HepG2 (cell line): Measurements from ENCODE around the gene CDC27. TPM values are rescaled to one million over a fixed set of nuclear protein-coding genes. Genes with fewer than 3 reads are reported as not detected.

Experiments
- HNRNPL ChIP-seq: fragments of 200-400 bp; formaldehyde crosslinking; IDR thresholded peaks from 2 replicates; pipeline ENCODE4 v1.6.1; 2017; ENCODE audit warnings: mild to moderate bottlenecking, low read depth, low read length
- KMT2A ChIP-seq: sonication (generic); formaldehyde crosslinking; IDR thresholded peaks from 2 replicates; pipeline ENCODE4 v1.4.0; 2020; ENCODE audit warnings: missing genetic modification reagents
- MTF2 ChIP-seq: sonication (generic); formaldehyde crosslinking; IDR thresholded peaks from 2 replicates; pipeline ENCODE4 v1.5.0; 2020; ENCODE audit warnings: missing genetic modification reagents, borderline replicate concordance
- SIN3A ChIP-seq: IDR thresholded peaks from 2 replicates; pipeline ENCODE4 v1.6.1; 2011; ENCODE audit warnings: low read depth, mild to moderate bottlenecking, control low read depth, low read length, borderline replicate concordance
- SIX1 ChIP-seq: sonication (generic); formaldehyde crosslinking; IDR thresholded peaks from 2 replicates; pipeline ENCODE4 v1.4.0; 2020; ENCODE audit warnings: missing genetic modification reagents, borderline replicate concordance
- SOX13 ChIP-seq, 3 experiments: fragments of 450-650 bp in 1 of 3; sonication (generic) in 1 of 3; formaldehyde crosslinking in 1 of 3; IDR thresholded peaks in 2 of 3; conservative IDR thresholded peaks in 1 of 3; 2 replicates each; pipeline versions ENCODE4 v1.5.0 to v1.6.1; 2016 to 2020; ENCODE audit warnings: antibody characterized with exemption in 1 of 3, mild to moderate bottlenecking in 1 of 3, missing compliant biosample characterization in 1 of 3, missing genetic modification reagents in 1 of 3, moderate library complexity in 1 of 3
- ZNF652 ChIP-seq: IDR thresholded peaks from 2 replicates; pipeline ENCODE4 v1.6.1; 2016; ENCODE audit warnings: low read depth, borderline replicate concordance
- polyA plus RNA-seq, 8 experiments: library from polyadenylated mRNA; depleted of rRNA in 3 of 8; stranded (reverse) in 7 of 8; unstranded in 1 of 8; fragments of >200 nt; fragmentation: Illumina TruSeq in 4 of 8; extraction: Trizol in 4 of 8; gene quantifications; 2 replicates each; pipeline versions ENCODE4 v1.2.1 to v1.2.3, GENCODE V29; 2011 to 2016; ENCODE audit warnings: low read depth in 4 of 8, missing spikeins in 1 of 8, mixed read lengths in 1 of 8; ENCODE audit not compliant: insufficient read depth in 1 of 8
- total RNA-seq, 5 experiments: library from RNA; depleted of rRNA; stranded (reverse); fragments of >200 nt; fragmentation: Illumina TruSeq; extraction: Trizol; gene quantifications; 2 replicates each; pipeline ENCODE4 v1.2.3, GENCODE V29; 2016; ENCODE audit warnings: low read depth in 1 of 5
- TF ChIP-seq, protein P1 (sequence below): sonication (generic); formaldehyde crosslinking; IDR thresholded peaks from 2 replicates; pipeline ENCODE4 v1.5.1; 2020; ENCODE audit warnings: mild to moderate bottlenecking, missing genetic modification reagents
- TF ChIP-seq, protein P2 (sequence below): sonication (generic); formaldehyde crosslinking; IDR thresholded peaks from 2 replicates; pipeline ENCODE4 v1.4.0; 2020; ENCODE audit warnings: missing genetic modification reagents
- TF ChIP-seq, protein P3 (sequence below): sonication (generic); IDR thresholded peaks from 2 replicates; pipeline ENCODE4 v1.6.1; 2016; ENCODE audit warnings: low read depth, borderline replicate concordance
- TF ChIP-seq, protein P4 (sequence below): sonication (generic); formaldehyde crosslinking; IDR thresholded peaks from 2 replicates; pipeline ENCODE4 v1.5.0; 2020; ENCODE audit warnings: mild to moderate bottlenecking, missing genetic modification reagents, borderline replicate concordance
- TF ChIP-seq, protein P5 (sequence below): sonication (generic); formaldehyde crosslinking; IDR thresholded peaks from 2 replicates; pipeline ENCODE4 v1.4.0; 2020; ENCODE audit warnings: mild to moderate bottlenecking, low read depth, missing genetic modification reagents

CDC27 gene
- total and polyA plus RNA-seq, 2 of the 13 experiments (the other 11 are each of a cell fraction or from before 2014, with no cell fraction given), result 80.7 to 102 TPM

DNA sequence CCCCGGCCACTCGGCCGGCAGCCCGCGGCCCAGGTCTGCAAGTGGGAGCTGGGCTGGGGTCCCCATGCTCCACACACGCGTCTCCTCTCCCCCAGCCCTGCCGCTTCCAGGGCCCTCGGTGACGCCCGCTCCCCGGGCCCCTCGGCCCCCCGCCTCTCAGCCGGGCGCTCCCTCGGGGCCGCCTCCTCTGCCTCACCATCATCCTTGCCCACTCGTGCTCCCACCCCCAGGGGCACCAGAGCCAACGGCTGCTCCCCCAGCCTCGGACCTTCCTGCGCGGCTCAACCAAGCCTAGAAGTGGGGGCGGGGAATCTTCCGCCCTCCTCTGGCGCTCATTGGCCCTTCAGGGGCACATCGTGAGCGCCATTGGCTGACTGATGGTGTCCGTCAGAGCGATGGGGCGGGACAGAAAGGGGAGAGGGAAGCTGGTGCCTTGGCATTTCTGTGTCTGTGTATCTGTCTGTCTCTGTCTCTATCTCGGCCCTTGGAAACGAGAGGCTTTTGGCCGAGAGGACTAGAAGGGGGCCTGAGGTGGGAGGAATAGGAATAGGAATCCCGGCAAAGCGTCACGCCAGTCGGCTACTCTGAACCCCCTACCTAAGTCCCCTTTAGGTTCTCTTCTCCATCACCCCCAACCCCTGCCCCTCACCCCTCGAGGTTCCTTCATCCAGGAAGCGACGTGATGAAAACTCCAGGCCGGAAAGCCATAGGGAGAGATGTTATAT is 88.9 kb downstream of the CDC27 start (continued):
- TF ChIP-seq, protein P1, sequence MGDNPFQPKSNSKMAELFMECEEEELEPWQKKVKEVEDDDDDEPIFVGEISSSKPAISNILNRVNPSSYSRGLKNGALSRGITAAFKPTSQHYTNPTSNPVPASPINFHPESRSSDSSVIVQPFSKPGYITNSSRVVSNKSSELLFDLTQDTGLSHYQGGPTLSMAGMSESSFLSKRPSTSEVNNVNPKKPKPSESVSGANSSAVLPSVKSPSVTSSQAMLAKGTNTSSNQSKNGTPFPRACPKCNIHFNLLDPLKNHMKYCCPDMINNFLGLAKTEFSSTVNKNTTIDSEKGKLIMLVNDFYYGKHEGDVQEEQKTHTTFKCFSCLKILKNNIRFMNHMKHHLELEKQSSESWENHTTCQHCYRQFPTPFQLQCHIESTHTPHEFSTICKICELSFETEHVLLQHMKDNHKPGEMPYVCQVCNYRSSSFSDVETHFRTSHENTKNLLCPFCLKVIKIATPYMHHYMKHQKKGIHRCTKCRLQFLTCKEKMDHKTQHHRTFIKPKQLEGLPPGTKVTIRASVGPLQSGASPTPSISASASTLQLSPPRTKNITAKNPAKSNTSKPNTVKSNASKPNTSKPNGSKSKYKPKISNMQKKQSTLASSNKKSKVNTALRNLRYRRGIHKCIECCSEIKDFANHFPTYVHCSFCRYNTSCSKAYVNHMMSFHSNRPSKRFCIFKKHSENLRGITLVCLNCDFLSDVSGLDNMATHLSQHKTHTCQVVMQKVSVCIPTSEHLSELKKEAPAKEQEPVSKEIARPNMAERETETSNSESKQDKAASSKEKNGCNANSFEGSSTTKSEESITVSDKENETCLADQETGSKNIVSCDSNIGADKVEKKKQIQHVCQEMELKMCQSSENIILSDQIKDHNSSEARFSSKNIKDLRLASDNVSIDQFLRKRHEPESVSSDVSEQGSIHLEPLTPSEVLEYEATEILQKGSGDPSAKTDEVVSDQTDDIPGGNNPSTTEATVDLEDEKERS (CRISPR knock-in tag), result peak; percentile 77; the same call in 1 of the 2 replicates
- TF ChIP-seq SIN3A, result no peak
- TF ChIP-seq, protein P2, sequence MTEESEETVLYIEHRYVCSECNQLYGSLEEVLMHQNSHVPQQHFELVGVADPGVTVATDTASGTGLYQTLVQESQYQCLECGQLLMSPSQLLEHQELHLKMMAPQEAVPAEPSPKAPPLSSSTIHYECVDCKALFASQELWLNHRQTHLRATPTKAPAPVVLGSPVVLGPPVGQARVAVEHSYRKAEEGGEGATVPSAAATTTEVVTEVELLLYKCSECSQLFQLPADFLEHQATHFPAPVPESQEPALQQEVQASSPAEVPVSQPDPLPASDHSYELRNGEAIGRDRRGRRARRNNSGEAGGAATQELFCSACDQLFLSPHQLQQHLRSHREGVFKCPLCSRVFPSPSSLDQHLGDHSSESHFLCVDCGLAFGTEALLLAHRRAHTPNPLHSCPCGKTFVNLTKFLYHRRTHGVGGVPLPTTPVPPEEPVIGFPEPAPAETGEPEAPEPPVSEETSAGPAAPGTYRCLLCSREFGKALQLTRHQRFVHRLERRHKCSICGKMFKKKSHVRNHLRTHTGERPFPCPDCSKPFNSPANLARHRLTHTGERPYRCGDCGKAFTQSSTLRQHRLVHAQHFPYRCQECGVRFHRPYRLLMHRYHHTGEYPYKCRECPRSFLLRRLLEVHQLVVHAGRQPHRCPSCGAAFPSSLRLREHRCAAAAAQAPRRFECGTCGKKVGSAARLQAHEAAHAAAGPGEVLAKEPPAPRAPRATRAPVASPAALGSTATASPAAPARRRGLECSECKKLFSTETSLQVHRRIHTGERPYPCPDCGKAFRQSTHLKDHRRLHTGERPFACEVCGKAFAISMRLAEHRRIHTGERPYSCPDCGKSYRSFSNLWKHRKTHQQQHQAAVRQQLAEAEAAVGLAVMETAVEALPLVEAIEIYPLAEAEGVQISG (CRISPR knock-in tag), result peak; percentile 91
- TF ChIP-seq KMT2A (CRISPR knock-in tag), result peak; percentile 79
- peak; percentile 68; the same call in 1 of the 2 replicates for TF ChIP-seq SOX13 (IDR thresholded peaks at IDR 0.05)
- TF ChIP-seq SOX13 (CRISPR knock-in tag; conservative IDR thresholded peaks at IDR 0.05 in 1 of 2, IDR thresholded peaks at IDR 0.05 in 1 of 2), result peak in 1 of 2 experiments; percentile 35; a peak in 1 of 4 replicates
- TF ChIP-seq, protein P3, sequence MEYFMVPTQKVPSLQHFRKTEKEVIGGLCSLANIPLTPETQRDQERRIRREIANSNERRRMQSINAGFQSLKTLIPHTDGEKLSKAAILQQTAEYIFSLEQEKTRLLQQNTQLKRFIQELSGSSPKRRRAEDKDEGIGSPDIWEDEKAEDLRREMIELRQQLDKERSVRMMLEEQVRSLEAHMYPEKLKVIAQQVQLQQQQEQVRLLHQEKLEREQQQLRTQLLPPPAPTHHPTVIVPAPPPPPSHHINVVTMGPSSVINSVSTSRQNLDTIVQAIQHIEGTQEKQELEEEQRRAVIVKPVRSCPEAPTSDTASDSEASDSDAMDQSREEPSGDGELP, result no peak
- 0 out of 2 replicates have a peak, but pooled peaks have one; percentile 10 for TF ChIP-seq ZNF652
- TF ChIP-seq, protein P4, sequence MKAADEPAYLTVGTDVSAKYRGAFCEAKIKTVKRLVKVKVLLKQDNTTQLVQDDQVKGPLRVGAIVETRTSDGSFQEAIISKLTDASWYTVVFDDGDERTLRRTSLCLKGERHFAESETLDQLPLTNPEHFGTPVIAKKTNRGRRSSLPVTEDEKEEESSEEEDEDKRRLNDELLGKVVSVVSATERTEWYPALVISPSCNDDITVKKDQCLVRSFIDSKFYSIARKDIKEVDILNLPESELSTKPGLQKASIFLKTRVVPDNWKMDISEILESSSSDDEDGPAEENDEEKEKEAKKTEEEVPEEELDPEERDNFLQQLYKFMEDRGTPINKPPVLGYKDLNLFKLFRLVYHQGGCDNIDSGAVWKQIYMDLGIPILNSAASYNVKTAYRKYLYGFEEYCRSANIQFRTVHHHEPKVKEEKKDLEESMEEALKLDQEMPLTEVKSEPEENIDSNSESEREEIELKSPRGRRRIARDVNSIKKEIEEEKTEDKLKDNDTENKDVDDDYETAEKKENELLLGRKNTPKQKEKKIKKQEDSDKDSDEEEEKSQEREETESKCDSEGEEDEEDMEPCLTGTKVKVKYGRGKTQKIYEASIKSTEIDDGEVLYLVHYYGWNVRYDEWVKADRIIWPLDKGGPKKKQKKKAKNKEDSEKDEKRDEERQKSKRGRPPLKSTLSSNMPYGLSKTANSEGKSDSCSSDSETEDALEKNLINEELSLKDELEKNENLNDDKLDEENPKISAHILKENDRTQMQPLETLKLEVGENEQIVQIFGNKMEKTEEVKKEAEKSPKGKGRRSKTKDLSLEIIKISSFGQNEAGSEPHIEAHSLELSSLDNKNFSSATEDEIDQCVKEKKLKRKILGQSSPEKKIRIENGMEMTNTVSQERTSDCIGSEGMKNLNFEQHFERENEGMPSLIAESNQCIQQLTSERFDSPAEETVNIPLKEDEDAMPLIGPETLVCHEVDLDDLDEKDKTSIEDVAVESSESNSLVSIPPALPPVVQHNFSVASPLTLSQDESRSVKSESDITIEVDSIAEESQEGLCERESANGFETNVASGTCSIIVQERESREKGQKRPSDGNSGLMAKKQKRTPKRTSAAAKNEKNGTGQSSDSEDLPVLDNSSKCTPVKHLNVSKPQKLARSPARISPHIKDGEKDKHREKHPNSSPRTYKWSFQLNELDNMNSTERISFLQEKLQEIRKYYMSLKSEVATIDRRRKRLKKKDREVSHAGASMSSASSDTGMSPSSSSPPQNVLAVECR, result peak; percentile 77
- 0 out of 2 replicates have a peak, but pooled peaks have one; percentile 58 for TF ChIP-seq MTF2 (CRISPR knock-in tag)
- TF ChIP-seq SIX1 (CRISPR knock-in tag), result peak; percentile 45; the same call in 1 of the 2 replicates
- TF ChIP-seq, protein P5, sequence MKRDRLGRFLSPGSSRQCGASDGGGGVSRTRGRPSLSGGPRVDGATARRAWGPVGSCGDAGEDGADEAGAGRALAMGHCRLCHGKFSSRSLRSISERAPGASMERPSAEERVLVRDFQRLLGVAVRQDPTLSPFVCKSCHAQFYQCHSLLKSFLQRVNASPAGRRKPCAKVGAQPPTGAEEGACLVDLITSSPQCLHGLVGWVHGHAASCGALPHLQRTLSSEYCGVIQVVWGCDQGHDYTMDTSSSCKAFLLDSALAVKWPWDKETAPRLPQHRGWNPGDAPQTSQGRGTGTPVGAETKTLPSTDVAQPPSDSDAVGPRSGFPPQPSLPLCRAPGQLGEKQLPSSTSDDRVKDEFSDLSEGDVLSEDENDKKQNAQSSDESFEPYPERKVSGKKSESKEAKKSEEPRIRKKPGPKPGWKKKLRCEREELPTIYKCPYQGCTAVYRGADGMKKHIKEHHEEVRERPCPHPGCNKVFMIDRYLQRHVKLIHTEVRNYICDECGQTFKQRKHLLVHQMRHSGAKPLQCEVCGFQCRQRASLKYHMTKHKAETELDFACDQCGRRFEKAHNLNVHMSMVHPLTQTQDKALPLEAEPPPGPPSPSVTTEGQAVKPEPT (CRISPR knock-in tag), result 0 out of 2 replicates have a peak, but pooled peaks have one; percentile 18
- TF ChIP-seq HNRNPL, result peak; percentile 93
